Renal pelvis (tissue), 4 donors: ENCODE measurements around the gene MRPS35. TPM values are rescaled to one million over a fixed set of nuclear protein-coding genes. Genes with fewer than 3 reads are reported as not detected.
"Not testable (repeated sequence)": the region's sequence is repeated elsewhere in the genome, so short reads cannot be mapped to it uniquely, and the experiment has no call there.

ENCODE experiments used
- DNase-seq: peaks from one replicate; pipeline ENCODE4 v3.0.0-alpha.2; 2013
- polyA plus RNA-seq, 3 donors: library from polyadenylated mRNA; unstranded; fragments of 120-200 nt; gene quantifications; one replicate each; pipeline ENCODE4 v1.2.1, GENCODE V29; 2013; ENCODE audit not compliant: insufficient read length in 3 of 3

Gene MRPS35
- polyA plus RNA-seq, 3 donors, result 69.1 to 75.3 (median 75.3) TPM

DNA sequence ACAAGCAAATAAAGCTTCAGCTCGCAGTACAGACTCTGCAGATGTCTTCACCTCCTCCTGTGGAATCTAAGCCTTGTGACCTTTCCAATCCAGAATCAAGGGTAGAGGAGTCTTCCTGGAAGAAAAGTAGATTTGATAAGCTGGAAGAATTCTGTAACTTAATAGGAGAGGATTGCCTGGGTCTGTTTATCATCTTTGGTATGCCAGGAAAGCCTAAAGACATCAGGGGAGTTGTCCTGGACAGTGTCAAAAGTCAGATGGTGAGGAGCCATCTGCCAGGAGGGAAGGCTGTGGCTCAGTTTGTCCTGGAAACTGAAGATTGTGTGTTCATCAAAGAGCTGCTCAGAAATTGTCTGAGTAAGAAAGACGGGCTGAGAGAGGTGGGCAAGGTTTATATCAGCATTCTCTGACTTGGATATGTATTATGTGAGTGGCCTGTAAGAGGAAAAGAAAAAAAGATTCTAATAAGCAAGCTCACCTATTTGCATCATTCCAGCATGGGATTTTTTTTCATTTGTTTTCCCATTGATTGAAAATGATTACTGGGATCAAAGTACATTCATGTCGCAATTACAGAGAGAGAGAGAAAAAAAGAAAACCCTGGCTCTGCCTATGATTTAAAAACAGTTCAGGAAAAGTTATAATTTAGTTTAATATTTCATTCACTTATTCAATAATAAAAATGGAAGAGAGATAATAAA, 13.6 kb upstream of the MRPS35 start:
- no peak for DNase-seq

DNA sequence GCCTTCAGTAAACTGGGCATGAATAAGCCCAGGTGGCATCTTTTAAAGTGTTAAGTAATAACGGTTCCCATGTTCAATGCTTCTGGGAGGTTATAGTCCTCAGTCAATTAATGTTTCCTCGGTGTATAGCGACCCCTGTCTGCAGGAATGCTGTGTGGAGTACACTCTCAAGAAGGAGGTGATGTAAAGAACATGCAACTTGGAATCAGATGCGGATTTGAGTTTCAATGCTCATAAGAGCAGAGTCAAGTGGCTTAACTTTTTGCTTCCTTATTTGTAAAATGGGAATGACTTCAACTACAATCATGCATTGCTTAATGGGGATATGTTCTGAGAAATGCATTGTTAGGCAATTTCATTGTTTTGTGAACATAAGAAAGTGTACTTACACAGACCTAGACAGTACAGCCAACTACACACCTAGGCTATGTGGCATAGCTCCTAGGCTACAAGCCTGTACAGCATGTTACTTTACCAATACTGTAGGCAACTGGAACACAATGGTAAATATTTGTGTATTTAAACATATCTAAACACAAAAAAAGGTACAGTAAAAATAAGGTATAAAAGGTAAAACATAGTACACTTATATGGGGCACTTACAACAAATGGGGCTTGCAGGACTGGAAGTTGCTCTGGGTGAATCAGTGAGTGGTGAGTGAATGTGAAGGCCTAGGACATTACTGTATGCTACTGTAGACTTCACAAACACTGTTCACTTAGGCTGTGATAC, 6.7 kb upstream of the MRPS35 start:
- DNase-seq, result peak; percentile 77

DNA sequence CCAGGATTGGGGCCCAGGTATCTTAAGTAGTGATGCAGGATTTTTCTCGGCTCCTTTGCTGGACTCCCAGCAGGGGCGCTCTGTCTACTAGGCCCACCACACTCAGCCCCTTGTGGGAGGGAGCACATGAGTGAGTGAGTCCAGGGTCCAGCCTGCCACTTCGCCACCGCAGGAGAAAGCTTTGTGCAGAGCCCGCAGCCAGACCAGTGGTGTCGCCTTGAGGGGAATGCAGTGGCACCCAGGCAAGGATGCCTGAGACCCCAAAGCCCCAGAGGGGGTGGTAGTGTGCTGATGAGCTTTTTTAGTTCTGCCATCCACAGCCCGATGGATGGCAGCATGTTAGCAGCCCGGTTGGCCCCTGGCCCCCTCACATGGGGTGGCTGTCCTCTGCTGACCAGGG, 5.4 kb upstream of the MRPS35 start:
- no peak for DNase-seq

DNA sequence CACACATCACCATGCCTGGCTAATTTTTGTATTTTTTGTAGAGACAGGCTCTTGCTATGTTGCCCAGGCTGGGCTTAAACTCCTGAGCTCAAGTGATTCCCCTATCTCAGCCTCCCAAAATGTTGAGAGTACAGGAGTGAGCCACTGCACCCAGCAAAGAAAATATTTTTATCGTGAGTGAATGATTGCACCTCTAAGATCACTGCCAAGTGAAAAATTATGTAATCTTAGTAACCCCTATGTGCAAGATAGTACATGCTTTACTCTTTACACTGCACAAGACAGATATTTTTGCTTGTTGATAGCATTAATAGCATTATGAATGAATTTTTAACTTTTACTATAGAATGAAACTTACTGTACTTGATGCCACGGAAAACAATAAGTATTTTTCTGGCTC, 3.4 kb upstream of the MRPS35 start:
- DNase-seq, result no peak

GRCh38 chr12:27709212-27709931, 1.3 kb upstream of the MRPS35 start:
- no peak for DNase-seq

GRCh38 chr12:27709932-27710591, 570 bp upstream of the MRPS35 start:
- no peak for DNase-seq

DNA sequence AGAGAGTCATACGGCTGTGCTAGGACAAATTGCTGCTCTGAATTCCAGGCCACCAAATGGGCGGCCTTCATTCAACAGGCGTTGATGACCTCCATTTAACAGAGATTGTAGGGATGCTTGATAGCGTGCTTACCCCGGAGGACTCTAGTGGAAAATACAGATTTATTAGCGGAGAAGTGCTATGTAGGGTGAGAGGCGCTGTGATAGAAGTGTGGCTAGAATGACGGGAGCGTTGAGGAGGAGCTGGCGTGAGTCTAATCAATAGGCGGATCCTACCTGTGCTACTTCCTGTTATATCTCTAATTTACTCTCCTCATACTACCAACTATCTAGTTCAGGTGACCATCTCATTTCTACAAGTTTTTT, 668 bp downstream of the MRPS35 start:
- no peak for DNase-seq

GRCh38 chr12:27711967-27712366, 1.3 kb downstream of the MRPS35 start:
- DNase-seq, result no peak

- no peak for DNase-seq
Observed at GRCh38 chr12:27723212-27723611, 12.6 kb downstream of the MRPS35 start.

- no peak for DNase-seq
Observed at GRCh38 chr12:27730097-27730588, 19.5 kb downstream of the MRPS35 start.

GRCh38 chr12:27732281-27732680, 21.6 kb downstream of the MRPS35 start:
- no peak for DNase-seq

- no peak for DNase-seq
Observed at GRCh38 chr12:27733052-27733656, 22.5 kb downstream of the MRPS35 start.

GRCh38 chr12:27733791-27734190, 23.2 kb downstream of the MRPS35 start:
- no peak for DNase-seq

GRCh38 chr12:27734321-27734720, 23.7 kb downstream of the MRPS35 start:
- DNase-seq, result not testable (repeated sequence)

GRCh38 chr12:27743601-27744000, 33.0 kb downstream of the MRPS35 start:
- no peak for DNase-seq

DNA sequence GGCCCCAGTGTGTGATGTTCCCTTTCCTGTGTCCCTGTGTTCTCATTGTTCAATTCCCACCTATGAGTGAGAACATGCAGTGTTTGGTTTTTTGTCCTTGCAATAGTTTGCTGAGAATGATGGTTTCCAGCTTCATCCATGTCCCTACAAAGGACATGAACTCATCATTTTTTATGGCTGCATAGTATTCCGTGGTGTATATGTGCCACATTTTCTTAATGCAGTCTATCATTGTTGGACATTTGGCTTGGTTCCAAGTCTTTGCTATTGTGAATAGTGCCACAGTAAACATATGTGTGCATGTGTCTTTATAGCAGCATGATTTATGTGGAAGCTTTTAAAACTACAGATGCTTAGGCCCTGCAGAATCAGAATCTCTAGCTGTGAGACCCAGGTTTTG, 35.1 kb downstream of the MRPS35 start:
- DNase-seq, result not testable (repeated sequence)

DNA sequence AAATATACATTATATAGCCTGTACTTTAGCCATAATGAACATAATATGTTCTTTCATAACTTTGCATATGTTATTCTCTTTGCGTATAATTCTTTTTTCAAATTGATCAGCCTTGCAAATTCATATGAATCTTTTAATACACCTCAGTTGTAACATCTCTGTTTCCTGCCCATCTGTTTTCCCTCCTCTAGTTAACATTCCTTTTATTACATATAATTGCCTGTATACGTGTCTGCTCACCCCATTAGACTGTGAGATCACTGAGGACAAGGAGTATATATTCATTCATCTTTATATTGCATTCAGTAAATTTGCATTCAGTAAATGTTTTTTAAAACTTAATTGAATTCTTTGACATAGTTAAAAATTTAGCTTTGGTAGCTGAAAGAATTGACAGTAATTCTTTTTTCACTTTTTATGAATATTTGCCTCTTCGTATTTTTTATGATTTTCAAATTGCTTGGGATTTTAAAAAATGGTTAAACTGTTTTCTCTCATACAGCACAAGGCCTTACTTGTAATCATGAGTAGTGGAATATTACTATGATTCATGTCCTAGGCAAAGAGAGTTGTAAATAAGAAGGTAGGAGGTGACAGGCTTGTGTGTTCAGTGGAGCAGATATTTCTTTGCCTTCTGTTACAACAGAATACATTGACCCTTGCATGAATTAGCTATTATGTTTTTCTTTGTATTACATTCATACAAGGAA, 36.6 kb downstream of the MRPS35 start:
- DNase-seq, result no peak

DNA sequence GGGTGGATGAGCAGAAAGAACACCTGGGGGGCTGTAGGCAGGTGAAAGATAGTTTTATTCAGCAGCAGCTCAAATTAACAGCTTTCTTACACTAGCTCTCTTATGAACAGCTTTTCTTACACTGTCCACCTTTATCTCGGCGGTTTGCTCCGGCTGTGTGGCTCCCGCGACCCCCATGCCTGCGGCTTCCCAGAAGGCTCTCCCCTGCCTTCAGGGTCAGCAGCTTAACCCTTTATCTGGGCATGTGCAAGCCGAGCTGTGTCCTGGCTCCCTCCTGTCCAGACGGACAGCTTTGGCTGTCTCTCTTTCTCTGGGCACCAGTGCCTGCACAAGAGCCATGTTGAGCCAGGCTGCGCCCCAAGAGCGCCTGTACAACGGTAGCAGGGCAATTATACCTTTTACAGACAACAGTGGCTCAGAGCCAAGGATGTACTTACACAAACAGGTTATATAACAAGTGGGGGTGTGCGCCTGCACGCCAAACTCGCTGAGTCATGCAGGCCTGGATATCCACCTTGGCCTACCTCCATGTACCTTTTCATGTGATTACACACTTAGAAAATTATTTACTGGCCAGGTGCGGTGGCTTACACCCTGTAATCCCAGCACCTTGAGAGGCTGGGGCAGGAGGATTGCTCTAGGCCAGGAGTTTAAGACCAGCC, 40.9 kb downstream of the MRPS35 start:
- DNase-seq, result no peak

DNA sequence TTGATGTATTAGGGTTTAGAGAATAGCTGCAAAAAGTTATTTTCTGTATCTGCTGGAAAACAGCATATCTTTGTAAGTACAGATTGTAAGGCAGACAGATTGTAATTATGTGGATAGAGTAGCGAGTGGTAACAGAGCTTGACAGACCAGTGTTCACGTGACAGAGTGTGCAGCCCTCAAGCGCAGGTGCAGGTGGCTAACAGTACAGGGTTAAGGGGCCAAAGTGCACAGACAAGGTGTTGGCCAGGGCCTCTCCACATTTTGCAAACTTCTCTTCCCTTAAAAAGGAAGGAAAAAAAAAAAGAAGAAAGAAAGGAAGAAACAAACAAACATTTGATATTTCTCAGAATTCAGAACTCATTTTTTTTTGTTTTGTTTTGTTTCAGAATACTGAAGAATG, 44.2 kb downstream of the MRPS35 start:
- DNase-seq, result no peak

- no peak for DNase-seq
Observed at GRCh38 chr12:27756670-27757195, 46.1 kb downstream of the MRPS35 start.
